Measurements from ENCODE around the gene NECAP2.
"Not testable (repeated sequence)": the region's sequence is repeated elsewhere in the genome, so short reads cannot be mapped to it uniquely, and the experiment has no call there.

The NECAP2 gene

DNA sequence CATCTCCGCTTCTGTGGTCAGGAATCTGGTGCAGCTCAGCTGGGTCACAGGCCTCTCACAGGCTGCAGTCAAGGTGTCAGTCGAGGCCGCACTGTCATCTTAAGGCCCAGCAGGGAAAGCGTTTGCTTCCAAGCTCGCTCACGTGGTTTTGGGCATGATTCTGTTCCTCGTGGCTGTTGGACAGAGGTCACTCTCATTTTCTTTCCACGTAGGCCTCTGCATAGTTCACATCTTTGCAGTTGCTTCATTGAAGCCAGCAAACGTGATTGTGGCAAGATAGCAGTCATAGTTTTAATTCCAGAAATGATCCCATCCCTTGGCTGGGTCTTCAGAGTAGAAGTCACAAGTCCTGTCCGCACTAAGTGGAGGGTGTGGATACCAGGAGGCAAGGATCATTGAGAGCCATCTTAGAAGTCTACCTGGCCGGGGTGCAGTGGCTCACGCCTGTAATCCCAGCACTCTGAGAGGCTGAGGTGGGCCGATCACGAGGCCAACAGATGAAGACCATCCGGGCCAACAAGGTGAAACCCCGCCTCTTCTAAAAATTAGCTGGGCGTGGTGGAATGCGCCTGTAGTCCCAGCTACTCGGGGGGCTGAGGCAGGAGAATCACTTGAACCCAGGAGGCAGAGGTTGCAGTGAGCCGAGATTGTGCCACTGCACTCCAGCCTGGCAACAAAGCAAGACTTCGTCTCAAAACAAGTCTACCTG, 24.5 kb downstream of the NECAP2 start:
- no peak overlapping the region for H3K27ac Mint-ChIP-seq
- H3K36me3 Mint-ChIP-seq: peaks cover 11% of the 10 kb centered on the region
- H3K4me3 Mint-ChIP-seq: no peak overlapping the region
- H3K9me3 Mint-ChIP-seq: no peaks in the 10 kb centered on the region
- peaks cover 15% of the 10 kb centered on the region for H3K4me1 Mint-ChIP-seq
- no peaks in the 10 kb centered on the region for H3K27me3 Mint-ChIP-seq

GRCh38 chr1:16468558-16468957, 28.0 kb downstream of the NECAP2 start:
- no peak overlapping the region for H3K27ac Mint-ChIP-seq
- H3K4me3 Mint-ChIP-seq: no peak overlapping the region
- no peaks in the 10 kb centered on the region for H3K9me3 Mint-ChIP-seq
- no peaks in the 10 kb centered on the region for H3K27me3 Mint-ChIP-seq
- H3K36me3 Mint-ChIP-seq: peaks cover 12% of the 10 kb centered on the region
- peaks cover 28% of the 10 kb centered on the region for H3K4me1 Mint-ChIP-seq

GRCh38 chr1:16474166-16474800, 33.8 kb downstream of the NECAP2 start:
- Mint-ChIP-seq H3K4me3 (no peak overlapping the region), H3K36me3 (peaks cover 10% of the 10 kb centered on the region), H3K27ac (no peak overlapping the region), H3K4me1 (peaks cover 25% of the 10 kb centered on the region), H3K9me3 (no peaks in the 10 kb centered on the region), H3K27me3 (no peaks in the 10 kb centered on the region)

GRCh38 chr1:16474891-16475290, 34.4 kb downstream of the NECAP2 start:
- not testable (repeated sequence) for H3K4me3 Mint-ChIP-seq, H3K27me3 Mint-ChIP-seq, H3K27ac Mint-ChIP-seq, H3K9me3 Mint-ChIP-seq, H3K36me3 Mint-ChIP-seq
- peaks cover 19% of the 10 kb centered on the region for H3K4me1 Mint-ChIP-seq

DNA sequence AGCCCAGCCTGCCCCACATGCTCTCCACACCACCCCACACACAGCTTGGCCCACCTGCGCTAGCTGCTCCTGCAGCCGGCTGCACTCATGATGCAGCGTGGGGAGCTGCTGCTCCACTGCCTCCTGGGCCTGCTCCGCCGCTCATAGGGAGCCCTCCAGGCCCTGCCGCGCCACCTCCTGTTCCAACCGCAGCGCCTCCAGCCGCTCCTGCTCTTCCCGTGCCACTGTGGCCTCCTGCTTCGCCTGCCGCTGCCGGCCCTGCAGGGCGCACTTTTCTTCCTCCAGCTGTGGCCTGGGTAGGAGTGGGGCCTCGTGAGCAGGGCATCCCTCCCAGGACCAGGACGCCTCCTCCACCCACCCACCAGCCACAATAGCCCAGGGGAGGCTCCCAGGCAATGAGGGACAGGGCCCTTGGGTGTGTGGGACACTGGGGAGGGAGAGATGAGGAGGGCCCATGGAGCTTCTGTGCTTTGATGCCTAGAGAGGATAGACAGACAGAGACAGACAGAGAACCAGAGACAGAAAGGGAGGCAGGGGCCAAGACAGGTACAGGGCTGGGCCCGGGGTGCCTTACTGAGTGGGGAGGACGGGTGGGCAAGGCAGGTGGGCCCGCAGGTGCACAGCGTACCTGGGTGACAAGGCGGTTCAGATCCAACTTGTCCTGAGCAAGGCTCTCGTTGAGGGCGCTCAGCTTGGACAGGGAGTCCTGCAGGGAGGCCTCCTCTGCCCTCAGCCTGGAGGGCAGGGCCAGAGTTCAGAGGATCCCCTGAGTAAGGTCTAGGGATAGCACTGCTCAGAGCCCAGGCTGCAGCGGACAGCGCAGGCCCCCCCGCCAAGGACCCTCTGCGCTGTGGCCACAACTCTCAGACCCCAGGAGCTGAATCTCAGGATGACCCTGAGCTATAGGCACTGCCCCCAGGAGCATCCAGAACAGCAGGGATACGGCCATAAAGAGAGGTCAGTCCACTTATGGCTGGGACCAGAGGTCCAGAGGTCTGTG, 35.5 kb downstream of the NECAP2 start:
- not testable (repeated sequence) for H3K4me3 Mint-ChIP-seq, H3K9me3 Mint-ChIP-seq, H3K36me3 Mint-ChIP-seq, H3K27me3 Mint-ChIP-seq, H3K27ac Mint-ChIP-seq
- peaks cover 18% of the 10 kb centered on the region for H3K4me1 Mint-ChIP-seq

GRCh38 chr1:16478091-16478490, 37.6 kb downstream of the NECAP2 start:
- H3K27ac Mint-ChIP-seq: no peak overlapping the region
- no peaks in the 10 kb centered on the region for H3K27me3 Mint-ChIP-seq
- H3K4me1 Mint-ChIP-seq: peaks cover 7% of the 10 kb centered on the region
- peaks cover 5% of the 10 kb centered on the region for H3K36me3 Mint-ChIP-seq
- H3K4me3 Mint-ChIP-seq: no peak overlapping the region
- no peaks in the 10 kb centered on the region for H3K9me3 Mint-ChIP-seq

DNA sequence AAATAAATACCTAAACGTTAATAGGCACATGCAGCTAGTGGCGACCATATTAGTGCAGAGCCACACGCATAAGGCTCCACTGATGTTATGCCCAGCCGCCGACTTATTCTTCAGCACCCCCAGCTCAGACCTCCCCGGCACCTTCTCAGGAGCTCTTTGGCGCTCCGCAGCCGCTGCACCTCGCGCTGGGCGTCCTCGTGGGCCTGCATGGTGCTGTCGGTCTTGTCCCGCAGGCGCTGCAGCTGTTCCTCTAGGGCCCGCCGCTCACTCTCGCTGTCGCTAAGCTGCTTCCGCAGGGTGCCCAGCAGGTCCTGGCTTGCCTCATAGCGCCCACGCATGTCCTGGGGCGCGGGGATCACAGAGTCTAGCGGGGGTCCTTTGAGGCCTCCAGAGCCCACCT, 42.6 kb downstream of the NECAP2 start:
- not testable (repeated sequence) for H3K36me3 Mint-ChIP-seq, H3K27ac Mint-ChIP-seq, H3K4me1 Mint-ChIP-seq, H3K9me3 Mint-ChIP-seq, H3K27me3 Mint-ChIP-seq, H3K4me3 Mint-ChIP-seq

DNA sequence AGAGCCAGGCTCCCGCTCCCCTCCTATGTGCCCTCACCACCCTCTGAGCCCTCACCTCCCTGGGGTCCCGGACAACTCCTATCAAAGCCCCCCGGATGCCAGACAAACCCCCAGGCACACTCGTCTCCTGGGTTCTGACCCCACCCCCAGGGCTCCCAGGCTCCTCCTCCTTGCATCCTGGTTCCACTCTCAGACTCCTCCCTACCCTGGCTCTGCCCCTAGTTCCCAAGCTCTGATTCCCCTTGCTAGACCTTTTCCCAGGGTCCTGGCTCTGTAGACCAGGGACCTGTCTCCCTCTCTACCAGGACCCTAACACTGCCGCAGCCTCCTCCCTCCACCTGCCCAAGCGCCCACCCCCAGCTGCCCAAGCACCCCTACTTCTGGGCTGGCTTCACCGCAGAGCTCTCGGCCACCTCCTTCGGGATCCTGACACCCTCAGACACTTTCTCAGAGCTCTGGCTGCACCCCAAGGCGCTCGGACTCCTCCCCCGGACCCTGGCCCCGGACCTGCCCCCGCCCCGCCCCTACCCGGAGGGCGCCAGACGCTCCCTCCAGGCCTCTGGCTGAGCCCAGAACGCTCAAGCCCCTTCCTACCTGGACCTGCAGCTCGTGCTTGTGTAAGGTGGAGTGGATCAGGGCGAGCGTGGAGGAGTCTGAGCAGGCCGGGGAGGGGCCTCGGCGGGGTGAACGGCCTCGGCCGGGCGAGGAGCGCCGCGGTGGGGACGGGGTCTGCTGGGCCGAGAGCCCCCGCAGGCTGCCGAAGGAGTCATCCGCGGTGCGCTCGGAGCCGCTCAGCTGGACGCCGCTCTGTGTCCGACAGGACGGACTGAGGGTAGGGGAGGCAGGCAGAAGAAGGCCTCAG, 43.3 kb downstream of the NECAP2 start:
- H3K9me3 Mint-ChIP-seq, H3K4me1 Mint-ChIP-seq, H3K27ac Mint-ChIP-seq, H3K36me3 Mint-ChIP-seq, H3K4me3 Mint-ChIP-seq, H3K27me3 Mint-ChIP-seq: not testable (repeated sequence)

DNA sequence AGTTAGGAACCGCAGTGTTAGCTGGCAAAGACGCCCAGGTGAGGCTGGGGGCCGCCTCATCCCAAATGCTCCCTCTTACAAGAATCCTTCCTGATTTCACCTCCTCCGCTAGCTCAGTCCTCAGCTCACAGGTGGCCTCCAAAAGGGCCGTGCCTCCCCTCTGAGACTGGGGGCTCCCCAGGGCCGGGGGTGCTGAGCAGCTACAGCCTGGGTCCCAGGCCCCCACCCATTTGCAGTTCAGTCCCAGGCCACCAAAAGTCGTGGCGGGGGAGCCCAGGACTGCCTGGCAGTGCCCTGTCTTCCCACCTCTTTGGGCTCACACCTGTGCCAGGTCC, 43.9 kb downstream of the NECAP2 start:
- no peaks in the 10 kb centered on the region for H3K27me3 Mint-ChIP-seq
- no peaks in the 10 kb centered on the region for H3K36me3 Mint-ChIP-seq
- H3K4me3 Mint-ChIP-seq: no peak overlapping the region
- no peaks in the 10 kb centered on the region for H3K4me1 Mint-ChIP-seq
- no peaks in the 10 kb centered on the region for H3K9me3 Mint-ChIP-seq
- no peak overlapping the region for H3K27ac Mint-ChIP-seq

GRCh38 chr1:16484931-16485330, 44.4 kb downstream of the NECAP2 start:
- Mint-ChIP-seq H3K36me3 (no peaks in the 10 kb centered on the region), H3K9me3 (no peaks in the 10 kb centered on the region), H3K4me3 (no peak overlapping the region), H3K27me3 (no peaks in the 10 kb centered on the region), H3K27ac (no peak overlapping the region), H3K4me1 (no peaks in the 10 kb centered on the region)

GRCh38 chr1:16486316-16486715, 45.8 kb downstream of the NECAP2 start:
- not testable (repeated sequence) for H3K27ac Mint-ChIP-seq, H3K27me3 Mint-ChIP-seq, H3K4me3 Mint-ChIP-seq, H3K9me3 Mint-ChIP-seq, H3K36me3 Mint-ChIP-seq, H3K4me1 Mint-ChIP-seq

DNA sequence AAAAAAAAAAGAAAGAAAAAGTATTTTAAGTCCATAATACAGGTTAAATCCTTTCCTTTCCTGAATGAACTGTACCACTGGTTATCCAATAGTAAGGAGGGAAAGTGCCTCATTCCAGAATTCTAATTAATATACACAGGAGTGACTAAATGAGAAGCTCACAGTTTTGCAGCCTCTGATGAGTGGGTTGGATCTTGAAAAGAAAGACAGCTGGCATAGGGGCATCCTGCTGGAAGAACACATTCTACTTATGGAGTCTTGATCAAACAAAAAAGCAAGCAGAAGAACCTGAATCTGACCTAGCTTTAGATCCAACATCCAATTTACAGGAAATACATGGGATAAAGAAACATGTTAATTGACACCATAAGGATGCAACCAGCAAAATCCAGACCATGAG, 46.5 kb downstream of the NECAP2 start:
- not testable (repeated sequence) for H3K9me3 Mint-ChIP-seq, H3K4me1 Mint-ChIP-seq, H3K27ac Mint-ChIP-seq, H3K36me3 Mint-ChIP-seq, H3K4me3 Mint-ChIP-seq, H3K27me3 Mint-ChIP-seq

DNA sequence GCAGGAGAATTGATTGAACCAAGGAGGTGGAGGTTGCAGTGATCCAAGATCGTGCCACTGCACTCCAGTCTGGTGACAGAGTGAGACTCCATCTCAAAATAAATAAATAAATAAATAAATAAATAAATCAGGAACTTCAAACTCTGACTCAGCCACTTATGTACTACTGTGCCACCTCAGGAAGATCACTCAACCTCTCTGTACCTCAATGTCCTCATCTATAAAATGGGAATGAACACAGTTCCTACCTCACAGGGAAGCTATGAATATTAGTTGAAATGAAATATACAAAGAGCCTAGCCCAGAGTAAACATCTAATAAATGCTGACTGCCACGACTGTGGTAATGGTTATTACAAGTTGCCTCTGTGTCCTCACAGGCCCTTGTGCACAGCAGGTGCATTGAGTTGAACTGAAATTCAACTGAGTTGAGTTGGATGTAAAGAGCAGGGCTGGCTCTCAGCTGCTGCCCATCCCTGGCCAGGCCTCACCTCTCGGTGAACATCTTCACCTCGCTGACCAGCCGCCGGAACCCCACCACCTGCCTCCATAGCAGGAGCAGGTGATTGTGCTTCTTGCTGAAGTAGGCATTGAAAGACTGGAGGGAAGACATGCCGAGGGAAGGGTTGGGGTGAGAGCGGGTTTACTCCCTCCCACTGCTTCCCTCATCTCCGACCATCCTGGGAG, 48.8 kb downstream of the NECAP2 start:
- H3K36me3 Mint-ChIP-seq, H3K9me3 Mint-ChIP-seq, H3K4me3 Mint-ChIP-seq, H3K4me1 Mint-ChIP-seq, H3K27me3 Mint-ChIP-seq, H3K27ac Mint-ChIP-seq: not testable (repeated sequence)

GRCh38 chr1:16491056-16491675, 50.6 kb downstream of the NECAP2 start:
- H3K4me3 Mint-ChIP-seq: no peak overlapping the region
- H3K36me3 Mint-ChIP-seq: no peaks in the 10 kb centered on the region
- H3K27me3 Mint-ChIP-seq: no peaks in the 10 kb centered on the region
- H3K4me1 Mint-ChIP-seq: no peaks in the 10 kb centered on the region
- H3K27ac Mint-ChIP-seq: no peak overlapping the region
- H3K9me3 Mint-ChIP-seq: no peaks in the 10 kb centered on the region

GRCh38 chr1:16492937-16493336, 52.4 kb downstream of the NECAP2 start:
- H3K36me3 Mint-ChIP-seq, H3K27me3 Mint-ChIP-seq, H3K4me3 Mint-ChIP-seq, H3K4me1 Mint-ChIP-seq, H3K27ac Mint-ChIP-seq, H3K9me3 Mint-ChIP-seq: not testable (repeated sequence)
